HG03066 (cell line): ENCODE results near the gene KLHDC4.
"Not testable (repeated sequence)": the region's sequence is repeated elsewhere in the genome, so short reads cannot be mapped to it uniquely, and the experiment has no call there.

Experiments
- ATAC-seq: cut with Tn5 transposase; IDR thresholded peaks from one replicate; pipeline ENCODE4 v1.9.1; 2021; ENCODE audit warnings: low read depth; ENCODE audit not compliant: unreplicated experiment

KLHDC4 gene

GRCh38 chr16:87789437-87790291 lies 23.9 kb upstream of the KLHDC4 start:
- no peak for ATAC-seq

- not testable (repeated sequence) for ATAC-seq
These were observed 23.1 kb upstream of the KLHDC4 start for GRCh38 chr16:87788730-87789436.

- not testable (repeated sequence) for ATAC-seq
These were observed 21.8 kb upstream of the KLHDC4 start for GRCh38 chr16:87787451-87788091.

GRCh38 chr16:87784812-87785211 lies 19.0 kb upstream of the KLHDC4 start:
- ATAC-seq, result no peak

- no peak for ATAC-seq
These were observed 16.2 kb upstream of the KLHDC4 start for GRCh38 chr16:87782033-87782432.

GRCh38 chr16:87780385-87780989 lies 14.7 kb upstream of the KLHDC4 start:
- ATAC-seq, result no peak

- peak; percentile 34 for ATAC-seq
These were observed 13.2 kb upstream of the KLHDC4 start for GRCh38 chr16:87778830-87779579.

GRCh38 chr16:87778476-87778829 lies 12.7 kb upstream of the KLHDC4 start:
- no peak for ATAC-seq

GRCh38 chr16:87773836-87774235 lies 8.1 kb upstream of the KLHDC4 start:
- ATAC-seq, result not testable (repeated sequence)

GRCh38 chr16:87767456-87767855 lies 1.7 kb upstream of the KLHDC4 start:
- ATAC-seq, result not testable (repeated sequence)

- no peak for ATAC-seq
These were observed 655 bp upstream of the KLHDC4 start for GRCh38 chr16:87766485-87766797.

GRCh38 chr16:87765473-87765775 lies 362 bp downstream of the KLHDC4 start:
- peak; percentile 28 for ATAC-seq

GRCh38 chr16:87764600-87765472 lies 950 bp downstream of the KLHDC4 start:
- ATAC-seq, result peak; percentile 10

GRCh38 chr16:87762620-87763019 lies 3.2 kb downstream of the KLHDC4 start:
- no peak for ATAC-seq

- no peak for ATAC-seq
These were observed 3.7 kb downstream of the KLHDC4 start for GRCh38 chr16:87762071-87762571.

GRCh38 chr16:87761060-87761459 lies 4.7 kb downstream of the KLHDC4 start:
- ATAC-seq, result no peak

GRCh38 chr16:87757841-87758426 lies 7.9 kb downstream of the KLHDC4 start:
- no peak for ATAC-seq

- ATAC-seq, result no peak
These were observed 11.3 kb downstream of the KLHDC4 start for GRCh38 chr16:87754535-87754934.
